SK-MEL-5 (cell line): ENCODE data around the gene COX7A2. TPM values are rescaled to one million over a fixed set of nuclear protein-coding genes. Genes with fewer than 3 reads are reported as not detected.

ENCODE experiments used
- DNase-seq: peaks from one replicate; pipeline ENCODE4 v3.0.0-alpha.2; 2016; ENCODE audit warnings: low read depth, low spot score
- in situ Hi-C: cut with HindIII; loops from 2 replicates; pipeline ENCODE4 v1.10.0; 2016; ENCODE audit warnings: low sequenced_read_pairs, high pct_unique_total_duplicates, low pct_unique_long_range_greater_than_20kb
- total RNA-seq: library from RNA; depleted of rRNA; stranded (reverse); fragments of >200 nt; shearing (Covaris generic); gene quantifications from 2 replicates; pipeline ENCODE4 v1.2.3, GENCODE V29; 2014

COX7A2 gene
- total RNA-seq, 1 experiment from 2014 or later, result 271 TPM

DNA sequence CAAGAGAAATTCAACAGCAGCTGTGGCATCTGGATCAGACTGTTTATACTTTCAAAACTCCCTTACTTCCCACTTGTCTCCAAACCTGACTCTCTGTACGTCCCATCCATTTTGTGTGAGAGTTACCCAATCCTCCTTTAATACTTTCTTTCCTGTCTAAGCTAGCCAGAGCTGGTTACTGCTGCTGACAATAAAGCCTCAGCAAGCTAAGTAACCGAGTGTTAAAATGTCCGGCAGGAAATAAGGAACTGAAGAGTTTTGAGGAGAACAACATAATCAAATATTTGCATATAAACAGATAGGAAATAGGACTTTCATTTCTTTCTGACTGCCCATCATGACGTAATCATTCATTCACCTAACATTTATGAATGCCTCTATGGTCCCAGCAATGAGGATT is 29.4 kb upstream of the COX7A2 start:
- in situ Hi-C loops, result no loop called here

GRCh38 chr6:75272145-75272840 is 28.7 kb upstream of the COX7A2 start:
- no peak for DNase-seq
- in situ Hi-C loops, result no loop called here

More for the DNA sequence above, 29.4 kb upstream of the COX7A2 start:
- DNase-seq, result no peak

- in situ Hi-C loops, result no loop called here
These were observed 25.4 kb upstream of the COX7A2 start for GRCh38 chr6:75268988-75269354.

DNA sequence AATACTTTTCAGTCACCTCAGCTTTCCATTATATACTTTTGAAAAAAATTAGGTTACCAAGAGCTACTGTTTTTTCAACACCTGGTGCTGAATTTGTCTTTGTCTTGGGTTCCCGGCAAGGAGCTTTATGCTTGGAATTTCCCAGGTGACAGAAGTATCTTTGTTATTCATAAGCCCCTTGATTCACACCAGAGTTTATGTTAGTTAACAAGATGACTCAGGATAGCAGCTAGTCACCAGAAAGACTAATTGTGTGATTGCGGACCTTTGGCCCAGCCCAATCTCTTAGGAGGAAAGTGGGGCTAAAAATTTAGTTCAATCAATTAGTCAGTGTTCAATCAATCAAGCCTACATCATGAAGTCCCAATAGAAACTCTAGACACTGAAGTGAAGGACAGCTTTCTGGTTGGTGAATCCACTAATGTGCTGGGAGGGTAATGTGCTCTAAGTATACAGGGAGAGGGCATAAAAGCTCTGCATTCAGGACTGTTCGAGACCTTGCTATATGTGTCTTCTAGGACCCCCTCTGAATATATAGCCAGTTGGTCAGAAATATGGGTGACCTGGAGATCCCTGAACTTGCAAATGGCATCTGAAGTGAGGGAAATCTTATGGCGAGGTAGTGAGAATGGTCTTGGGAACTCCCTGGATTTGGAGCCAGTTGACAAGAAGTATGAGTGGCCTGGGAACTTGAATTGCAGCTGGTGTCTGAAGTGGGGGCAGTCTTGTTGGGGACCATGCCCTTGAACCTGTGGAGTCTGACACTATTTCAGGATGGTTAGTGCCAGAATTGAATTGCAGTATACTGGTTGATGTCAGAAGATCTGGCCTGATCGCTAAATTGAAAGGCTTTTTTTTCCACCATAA is 24.8 kb upstream of the COX7A2 start:
- in situ Hi-C loops, result no loop called here
- no peak for DNase-seq

More at GRCh38 chr6:75268988-75269354, 25.4 kb upstream of the COX7A2 start:
- no peak for DNase-seq

DNA sequence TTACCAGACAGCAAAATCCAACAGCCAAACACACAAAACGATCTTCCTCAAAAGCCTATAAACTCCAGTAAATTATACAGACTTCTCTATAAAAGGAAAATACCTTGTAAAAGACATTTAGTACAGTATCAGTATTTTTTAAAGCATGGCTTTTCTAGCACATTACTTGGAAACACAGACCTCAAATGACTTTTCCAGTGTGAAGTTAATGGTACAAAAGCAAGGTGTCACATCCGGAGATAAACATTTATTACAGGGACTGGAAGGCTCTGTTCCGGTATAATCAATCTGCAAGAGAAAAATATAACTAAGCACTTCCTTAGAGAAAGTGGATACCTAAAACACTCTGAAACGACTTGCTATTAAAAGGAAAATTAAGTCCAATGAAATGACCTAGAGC is 23.9 kb upstream of the COX7A2 start:
- in situ Hi-C loops, result no loop called here
- no peak for DNase-seq

GRCh38 chr6:75266716-75267291 is 23.2 kb upstream of the COX7A2 start:
- in situ Hi-C loops, result no loop called here
- DNase-seq, result peak; percentile 65

DNA sequence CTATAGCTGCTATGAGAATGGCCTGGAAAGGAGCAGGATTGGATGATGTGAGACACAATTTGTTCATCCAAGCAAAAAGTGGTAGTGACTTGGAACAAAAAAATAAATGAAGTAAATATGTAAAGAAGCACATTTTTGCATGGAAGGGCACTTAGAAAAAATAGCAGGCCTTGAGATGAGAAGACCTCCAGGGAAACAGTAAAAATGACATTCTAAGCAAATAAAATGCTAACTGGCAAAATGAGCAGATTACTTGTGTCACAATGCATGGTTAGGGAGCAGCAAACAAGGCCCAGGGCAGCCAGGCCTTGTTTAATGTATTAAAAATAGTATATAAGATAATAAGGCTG is 19.8 kb upstream of the COX7A2 start:
- DNase-seq, result no peak
- in situ Hi-C loops, result no loop called here

GRCh38 chr6:75262716-75263400 is 19.3 kb upstream of the COX7A2 start:
- DNase-seq, result no peak
- in situ Hi-C loops, result no loop called here

GRCh38 chr6:75261299-75261698 is 17.7 kb upstream of the COX7A2 start:
- in situ Hi-C loops, result no loop called here
- DNase-seq, result no peak

- in situ Hi-C loops, result no loop called here
- DNase-seq, result no peak
These were observed 13.9 kb upstream of the COX7A2 start for GRCh38 chr6:75257343-75258087.

GRCh38 chr6:75250552-75250951 is 7.0 kb upstream of the COX7A2 start:
- DNase-seq, result no peak
- in situ Hi-C loops, result no loop called here

GRCh38 chr6:75249837-75250236 is 6.2 kb upstream of the COX7A2 start:
- DNase-seq, result no peak
- in situ Hi-C loops, result no loop called here

GRCh38 chr6:75246386-75246785 is 2.8 kb upstream of the COX7A2 start:
- DNase-seq, result peak; percentile 61
- in situ Hi-C loops, result no loop called here

DNA sequence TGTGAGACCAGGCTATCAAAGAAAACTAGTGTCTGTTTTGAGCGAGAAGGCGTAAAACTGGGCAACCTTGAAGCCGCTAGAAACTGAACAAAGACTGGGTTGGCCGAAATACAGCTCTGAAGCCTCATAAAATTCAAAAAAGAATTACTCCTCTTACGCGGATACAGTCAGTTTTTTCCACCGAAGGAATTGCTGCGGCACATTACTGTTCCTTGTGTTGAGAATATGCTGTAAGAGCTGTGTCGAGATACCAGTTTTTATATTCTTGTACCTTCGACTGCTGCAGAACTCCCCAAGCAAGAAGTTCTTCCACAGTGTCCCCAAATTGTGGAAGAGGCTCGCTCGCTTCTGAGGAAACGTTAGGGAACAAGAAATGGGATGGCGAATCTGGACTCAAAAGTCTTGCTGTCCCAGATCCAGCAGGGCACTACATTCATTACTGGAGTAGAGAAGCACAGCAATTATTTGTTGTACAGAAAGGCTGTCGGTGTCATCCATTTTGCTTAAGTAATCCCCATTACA is 523 bp upstream of the COX7A2 start:
- DNase-seq, result peak; percentile 15
- in situ Hi-C loops, result no loop called here

GRCh38 chr6:75236630-75237029 is 7.0 kb downstream of the COX7A2 start:
- in situ Hi-C loops, result no loop called here

DNA sequence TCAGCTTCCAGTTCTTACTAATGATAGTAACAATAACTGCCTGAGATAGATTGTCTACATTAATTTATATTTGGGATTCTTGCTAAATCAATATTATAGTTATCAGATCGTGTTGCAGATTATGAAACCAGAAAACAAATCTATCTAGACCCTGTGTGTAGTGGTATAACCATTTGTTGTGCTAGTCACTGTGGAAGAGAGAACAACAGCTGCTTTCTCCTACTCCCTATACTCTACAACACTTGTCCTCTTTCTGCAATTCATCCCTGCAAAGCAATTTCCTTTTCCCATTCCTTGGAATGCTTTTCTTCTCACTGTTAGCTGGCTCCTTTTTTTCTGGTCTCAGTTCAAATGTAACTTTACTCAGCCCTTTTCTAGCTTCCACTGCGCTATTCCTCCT is 8.3 kb downstream of the COX7A2 start:
- DNase-seq, result no peak
- in situ Hi-C loops, result no loop called here

More at GRCh38 chr6:75236630-75237029, 7.0 kb downstream of the COX7A2 start:
- DNase-seq, result no peak

DNA sequence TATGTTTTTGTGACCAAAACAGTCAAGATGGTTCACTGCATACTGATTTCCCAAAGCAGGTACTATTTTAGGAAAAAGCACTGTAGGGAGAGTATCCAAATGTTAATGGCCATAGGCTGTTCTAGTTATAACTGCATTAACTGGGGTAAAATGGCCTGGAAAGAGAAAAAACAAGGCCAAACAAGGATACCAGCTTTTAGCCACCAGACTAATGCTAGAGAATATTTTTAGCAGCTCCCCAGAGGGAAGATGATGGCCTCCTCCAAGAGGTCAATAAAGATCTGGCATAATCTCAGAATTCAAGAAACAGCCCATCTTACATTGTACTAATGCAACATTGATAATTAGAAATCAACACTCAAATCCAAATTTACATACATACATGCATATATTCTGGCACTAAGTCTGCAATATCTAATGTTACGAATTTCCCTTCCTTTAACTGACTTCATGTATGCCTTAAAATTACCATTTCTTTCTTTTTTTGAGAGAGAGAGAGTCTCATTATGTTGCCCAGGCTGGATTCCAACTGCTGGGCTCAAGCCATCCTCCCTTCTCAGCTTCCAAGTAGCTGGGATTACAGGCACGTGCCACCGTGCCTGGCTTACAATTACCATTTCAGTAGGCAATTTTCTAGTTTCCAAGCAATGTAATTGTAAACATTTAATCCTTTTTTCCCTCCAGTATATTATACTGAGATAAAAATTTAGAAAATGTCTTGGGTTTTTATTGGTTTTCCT is 9.3 kb downstream of the COX7A2 start:
- in situ Hi-C loops, result no loop called here
- no peak for DNase-seq
